Esophagus muscularis mucosa (tissue), 4 donors: ENCODE data around the gene SDF2L1.

ENCODE experiments used
- EP300 ChIP-seq: sonication (generic); formaldehyde crosslinking; IDR thresholded peaks from one replicate; pipeline ENCODE4 v1.6.1; 2017; ENCODE audit warnings: antibody characterized with exemption
- POLR2A ChIP-seq: fragments of 450-650 bp; IDR thresholded peaks from one replicate; pipeline ENCODE4 v1.6.1; 2017; ENCODE audit warnings: antibody characterized with exemption, moderate library complexity, mild to moderate bottlenecking, low read depth
- POLR2AphosphoS5 ChIP-seq, 2 donors: sonication (generic); formaldehyde crosslinking; IDR thresholded peaks; one replicate each; pipeline ENCODE4 v1.6.1; 2017; ENCODE audit warnings: antibody characterized with exemption in 2 of 2
- TF ChIP-seq, protein P1 (sequence below), 3 experiments: fragments of 200-600 bp in 2 of 3; fragments of 450-650 bp in 1 of 3; sonication (generic) in 2 of 3; IDR thresholded peaks; one replicate each; pipeline ENCODE4 v1.5.1; 2017 to 2019; ENCODE audit warnings: antibody characterized with exemption in 3 of 3, mild to moderate bottlenecking in 2 of 3, moderate library complexity in 1 of 3

GRCh38 chr22:21640810-21641209, 1.3 kb upstream of the SDF2L1 start:
- TF ChIP-seq POLR2AphosphoS5 (IDR thresholded peaks at IDR 0.05), result no peak
- TF ChIP-seq, protein P1, sequence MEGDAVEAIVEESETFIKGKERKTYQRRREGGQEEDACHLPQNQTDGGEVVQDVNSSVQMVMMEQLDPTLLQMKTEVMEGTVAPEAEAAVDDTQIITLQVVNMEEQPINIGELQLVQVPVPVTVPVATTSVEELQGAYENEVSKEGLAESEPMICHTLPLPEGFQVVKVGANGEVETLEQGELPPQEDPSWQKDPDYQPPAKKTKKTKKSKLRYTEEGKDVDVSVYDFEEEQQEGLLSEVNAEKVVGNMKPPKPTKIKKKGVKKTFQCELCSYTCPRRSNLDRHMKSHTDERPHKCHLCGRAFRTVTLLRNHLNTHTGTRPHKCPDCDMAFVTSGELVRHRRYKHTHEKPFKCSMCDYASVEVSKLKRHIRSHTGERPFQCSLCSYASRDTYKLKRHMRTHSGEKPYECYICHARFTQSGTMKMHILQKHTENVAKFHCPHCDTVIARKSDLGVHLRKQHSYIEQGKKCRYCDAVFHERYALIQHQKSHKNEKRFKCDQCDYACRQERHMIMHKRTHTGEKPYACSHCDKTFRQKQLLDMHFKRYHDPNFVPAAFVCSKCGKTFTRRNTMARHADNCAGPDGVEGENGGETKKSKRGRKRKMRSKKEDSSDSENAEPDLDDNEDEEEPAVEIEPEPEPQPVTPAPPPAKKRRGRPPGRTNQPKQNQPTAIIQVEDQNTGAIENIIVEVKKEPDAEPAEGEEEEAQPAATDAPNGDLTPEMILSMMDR (IDR thresholded peaks at IDR 0.05), result no peak
- TF ChIP-seq POLR2A, result no peak
- TF ChIP-seq EP300, result no peak
